Astrocyte of the spinal cord (primary cell): ENCODE results near the gene MBD6.
"Not testable (repeated sequence)": the region's sequence is repeated elsewhere in the genome, so short reads cannot be mapped to it uniquely, and the experiment has no call there.

Experiments
- DNase-seq: peaks from one replicate; pipeline ENCODE4 v3.0.0; 2011; ENCODE audit warnings: low read depth, low spot score
- H3K4me3 ChIP-seq: 2 replicates; pipeline ENCODE4 v1.5.1; 2011; ENCODE audit warnings: low read depth, mild to moderate bottlenecking, low read length, moderate library complexity
- in situ Hi-C: cut with HindIII; loops from 2 replicates; pipeline ENCODE4 v1.10.0; 2017; ENCODE audit warnings: low sequenced_read_pairs
- TF ChIP-seq, protein P1 (sequence below): IDR thresholded peaks from 2 replicates; pipeline ENCODE4 v1.5.1; 2012; ENCODE audit warnings: low read depth, mild to moderate bottlenecking, low read length, inconsistent platforms

Gene MBD6

DNA sequence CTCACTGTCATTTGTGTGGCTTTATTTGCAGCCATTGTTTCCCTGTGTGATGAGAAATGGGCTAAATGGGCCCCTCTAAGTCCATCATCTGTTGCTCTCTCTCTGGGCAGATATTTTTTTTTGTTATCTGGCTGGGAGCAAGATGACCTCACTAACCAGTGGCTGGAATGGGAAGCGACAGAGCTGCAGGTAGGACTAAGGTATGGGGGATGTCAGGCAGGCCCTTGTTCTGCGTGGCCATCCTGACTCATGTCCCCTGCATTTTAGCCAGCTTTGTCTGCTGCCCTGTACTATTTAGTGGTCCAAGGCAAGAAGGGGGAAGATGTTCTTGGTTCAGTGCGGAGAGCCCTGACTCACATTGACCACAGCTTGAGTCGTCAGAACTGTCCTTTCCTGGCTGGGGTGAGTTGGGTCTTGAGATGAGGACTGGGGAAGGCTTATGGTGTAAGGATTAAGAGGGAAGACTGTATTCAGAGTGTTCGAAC lies 33.4 kb upstream of the MBD6 start:
- peak overlapping the region; percentile 100 for H3K4me3 ChIP-seq
- no peak for DNase-seq
- TF ChIP-seq, protein P1, sequence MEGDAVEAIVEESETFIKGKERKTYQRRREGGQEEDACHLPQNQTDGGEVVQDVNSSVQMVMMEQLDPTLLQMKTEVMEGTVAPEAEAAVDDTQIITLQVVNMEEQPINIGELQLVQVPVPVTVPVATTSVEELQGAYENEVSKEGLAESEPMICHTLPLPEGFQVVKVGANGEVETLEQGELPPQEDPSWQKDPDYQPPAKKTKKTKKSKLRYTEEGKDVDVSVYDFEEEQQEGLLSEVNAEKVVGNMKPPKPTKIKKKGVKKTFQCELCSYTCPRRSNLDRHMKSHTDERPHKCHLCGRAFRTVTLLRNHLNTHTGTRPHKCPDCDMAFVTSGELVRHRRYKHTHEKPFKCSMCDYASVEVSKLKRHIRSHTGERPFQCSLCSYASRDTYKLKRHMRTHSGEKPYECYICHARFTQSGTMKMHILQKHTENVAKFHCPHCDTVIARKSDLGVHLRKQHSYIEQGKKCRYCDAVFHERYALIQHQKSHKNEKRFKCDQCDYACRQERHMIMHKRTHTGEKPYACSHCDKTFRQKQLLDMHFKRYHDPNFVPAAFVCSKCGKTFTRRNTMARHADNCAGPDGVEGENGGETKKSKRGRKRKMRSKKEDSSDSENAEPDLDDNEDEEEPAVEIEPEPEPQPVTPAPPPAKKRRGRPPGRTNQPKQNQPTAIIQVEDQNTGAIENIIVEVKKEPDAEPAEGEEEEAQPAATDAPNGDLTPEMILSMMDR = no peak
- in situ Hi-C loops = no loop called here

DNA sequence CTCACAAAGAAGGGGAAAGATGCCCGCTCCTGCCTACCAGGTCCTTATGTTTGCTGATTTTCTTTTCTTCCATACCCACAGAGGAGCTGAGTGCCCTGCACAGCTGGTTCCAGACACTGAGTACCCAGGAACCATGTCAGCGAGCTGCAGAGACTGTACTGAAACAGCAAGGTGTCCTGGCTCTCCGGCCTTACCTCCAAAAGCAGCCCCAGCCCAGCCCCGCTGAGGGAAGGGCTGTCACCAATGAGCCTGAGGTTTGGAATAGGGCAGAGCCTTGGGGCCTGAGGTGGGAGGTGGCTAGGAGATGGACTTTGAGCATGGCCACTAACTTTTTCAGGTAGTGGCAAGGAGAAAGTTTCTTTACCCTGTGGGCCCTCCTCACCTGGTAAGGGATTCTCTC lies 32.5 kb upstream of the MBD6 start:
- in situ Hi-C loops = no loop called here
- DNase-seq = no peak
- TF ChIP-seq, protein P1 = no peak

DNA sequence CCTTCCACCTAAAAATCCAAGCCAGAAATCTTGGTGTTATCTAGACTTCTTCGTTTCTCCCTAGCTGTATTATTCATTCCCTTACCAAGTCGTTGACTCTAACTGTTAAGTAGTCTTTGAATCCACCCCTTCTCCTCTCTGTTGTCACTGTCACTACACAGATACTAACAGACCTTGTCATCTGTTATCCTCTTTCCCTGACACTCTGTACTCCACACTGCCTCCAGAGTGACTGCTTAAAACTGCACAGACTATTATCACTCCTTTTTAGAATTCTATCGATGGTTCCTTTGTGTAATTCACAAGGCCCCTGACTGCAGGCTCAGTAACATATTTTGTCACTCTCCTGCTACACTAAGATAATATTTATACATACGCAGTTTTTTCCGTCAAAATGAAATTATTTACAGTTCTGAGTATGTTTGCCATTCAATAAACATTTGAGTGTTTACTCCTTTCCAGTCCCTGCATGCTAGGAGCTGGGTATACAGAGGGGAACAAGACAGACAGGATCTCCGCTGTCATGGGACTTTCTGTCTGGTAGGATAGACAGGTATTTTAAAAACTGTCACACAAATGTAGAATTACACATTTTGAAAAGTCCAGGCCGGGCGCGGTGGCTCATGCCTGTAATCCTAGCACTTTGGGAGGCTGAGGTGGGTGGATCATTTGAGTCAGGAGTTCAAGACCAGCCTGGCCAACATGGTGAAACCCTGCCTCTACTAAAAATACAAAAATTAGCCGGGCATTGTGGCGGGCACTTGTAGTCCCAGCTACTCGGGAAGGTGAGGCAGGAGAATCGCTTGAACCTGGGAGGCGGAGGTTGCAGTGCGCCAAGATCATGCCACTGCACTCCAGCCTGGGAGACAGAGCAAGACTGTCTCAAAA lies 31.0 kb upstream of the MBD6 start:
- TF ChIP-seq, protein P1 = peak; percentile 9

More for the DNA sequence above, 32.5 kb upstream of the MBD6 start:
- no peak overlapping the region for H3K4me3 ChIP-seq

DNA sequence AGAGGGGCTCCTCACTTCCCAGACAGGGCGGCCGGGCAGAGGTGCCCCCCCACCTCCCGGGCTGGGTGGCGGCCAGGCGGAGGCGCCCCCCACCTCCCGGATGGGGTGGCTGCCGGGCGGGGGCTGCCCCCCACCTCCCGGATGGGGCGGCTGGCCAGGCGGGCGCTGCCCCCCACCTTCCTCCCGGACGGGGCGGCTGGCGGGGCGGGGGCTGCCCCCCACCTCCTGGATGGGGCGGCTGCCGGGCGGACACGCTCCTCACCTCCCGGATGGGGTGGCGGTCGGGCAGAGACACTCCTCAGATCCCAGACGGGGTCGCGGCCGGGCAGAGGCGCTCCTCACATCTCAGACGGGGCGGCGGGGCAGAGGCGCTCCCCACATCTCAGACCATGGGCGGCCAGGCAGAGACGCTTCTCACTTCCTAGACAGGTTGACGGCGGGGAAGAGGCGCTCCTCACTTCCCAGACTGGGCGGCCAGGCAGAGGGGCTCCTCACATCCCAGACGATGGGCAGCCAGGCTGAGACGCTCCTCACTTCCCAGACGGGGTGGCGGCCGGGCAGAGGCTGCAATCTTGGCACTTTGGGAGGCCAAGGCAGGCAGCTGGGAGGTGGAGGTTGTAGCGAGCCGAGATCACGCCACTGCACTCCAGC lies 27.4 kb upstream of the MBD6 start:
- DNase-seq, H3K4me3 ChIP-seq, in situ Hi-C loops: not testable (repeated sequence)

More for the DNA sequence above, 31.0 kb upstream of the MBD6 start:
- DNase-seq = no peak
- in situ Hi-C loops = no loop called here
- H3K4me3 ChIP-seq = no peak overlapping the region

- TF ChIP-seq, protein P1 = no peak
- H3K4me3 ChIP-seq = no peak overlapping the region
- in situ Hi-C loops = no loop called here
- DNase-seq = no peak
These were observed 25.8 kb upstream of the MBD6 start for GRCh38 chr12:57496822-57497221.

DNA sequence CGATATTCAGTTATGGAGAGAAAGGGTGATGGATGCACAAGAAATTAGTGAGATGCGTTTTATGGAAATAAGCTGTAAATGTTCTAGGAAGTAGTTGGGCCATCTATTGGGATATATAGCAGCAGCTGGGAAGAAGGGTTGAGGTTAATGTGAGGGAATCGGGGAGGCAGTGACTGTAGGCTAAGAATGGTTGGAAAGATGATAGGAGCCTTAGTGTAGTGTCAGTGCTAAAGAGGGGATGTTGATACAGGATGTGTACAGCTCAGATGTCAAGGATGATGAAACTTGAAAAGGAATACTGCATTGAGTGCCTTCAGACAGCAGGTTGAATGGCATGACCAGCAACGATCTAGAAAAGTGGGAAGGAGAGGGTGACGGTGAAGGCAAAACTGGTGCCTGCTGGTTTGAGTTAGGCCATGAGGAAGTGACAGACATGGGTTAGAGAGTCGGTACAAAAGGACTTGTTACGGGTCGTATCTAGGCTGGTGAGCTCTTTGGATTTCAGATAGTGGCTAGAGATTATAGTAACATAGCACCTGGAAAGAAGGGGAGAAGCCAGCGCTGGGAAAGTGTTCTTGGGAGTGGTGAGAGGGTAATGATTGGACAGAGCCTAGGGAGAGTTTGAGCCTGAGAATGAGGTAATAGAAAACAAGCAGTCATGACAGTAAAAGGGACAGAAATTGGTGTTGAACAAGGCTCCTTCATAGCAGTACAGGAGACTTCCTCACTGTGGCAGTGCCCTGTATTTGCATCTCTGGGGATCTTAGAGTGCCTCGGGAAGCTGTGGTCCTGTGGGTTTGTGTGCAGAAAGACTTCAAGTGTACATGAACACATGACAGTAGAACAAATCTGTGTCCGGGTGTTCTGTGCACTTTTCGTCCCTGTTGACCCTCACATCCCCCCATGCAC lies 25.1 kb upstream of the MBD6 start:
- DNase-seq = no peak
- in situ Hi-C loops = no loop called here
- TF ChIP-seq, protein P1 = no peak
- no peak overlapping the region for H3K4me3 ChIP-seq
